GM19324 (cell line): Measurements from ENCODE around the gene MYOM1.
"Not testable (repeated sequence)": the region's sequence is repeated elsewhere in the genome, so short reads cannot be mapped to it uniquely, and the experiment has no call there.

Experiments used
- ATAC-seq: cut with Tn5 transposase; IDR thresholded peaks from one replicate; pipeline ENCODE4 v1.9.1; 2021; ENCODE audit warnings: mild to moderate bottlenecking, moderate library complexity; ENCODE audit not compliant: unreplicated experiment, low FRiP score

Gene MYOM1

DNA sequence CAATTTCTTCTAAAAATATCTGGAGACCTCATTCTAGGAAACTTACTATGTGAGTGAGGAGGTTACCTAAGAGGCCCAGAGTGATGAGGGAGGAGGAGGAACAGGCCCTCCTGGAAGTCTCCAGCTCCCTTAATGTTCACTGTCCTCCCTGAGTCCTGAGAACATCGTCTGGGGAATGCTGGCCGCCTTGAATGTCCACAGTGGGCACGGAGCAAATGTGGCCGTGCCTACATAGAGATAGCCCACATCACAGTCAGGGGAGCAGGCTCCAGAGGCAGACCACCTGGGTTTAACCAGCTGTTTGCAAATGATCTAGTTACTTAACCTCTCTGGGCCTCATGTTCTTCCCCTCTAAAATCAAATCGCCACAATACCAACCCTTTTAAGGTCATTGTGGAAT lies 123.8 kb downstream of the MYOM1 start:
- no peak for ATAC-seq

DNA sequence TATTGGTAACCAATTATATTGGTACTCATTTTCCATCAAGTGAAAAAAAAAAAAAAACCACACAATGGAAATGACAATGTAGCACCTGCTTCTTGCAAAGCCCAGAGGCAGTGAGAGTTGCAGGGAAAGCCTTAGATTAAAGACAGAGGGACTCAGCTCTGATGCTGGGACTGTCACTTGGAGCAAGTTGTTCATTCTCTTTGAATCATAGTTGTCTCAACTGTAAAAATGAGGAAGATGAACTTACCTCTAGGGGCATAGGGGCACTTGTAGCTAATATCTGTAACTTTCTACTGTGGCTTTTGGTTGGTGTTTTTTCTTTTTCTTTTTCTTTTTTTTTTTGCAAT lies 125.5 kb downstream of the MYOM1 start:
- ATAC-seq = no peak

DNA sequence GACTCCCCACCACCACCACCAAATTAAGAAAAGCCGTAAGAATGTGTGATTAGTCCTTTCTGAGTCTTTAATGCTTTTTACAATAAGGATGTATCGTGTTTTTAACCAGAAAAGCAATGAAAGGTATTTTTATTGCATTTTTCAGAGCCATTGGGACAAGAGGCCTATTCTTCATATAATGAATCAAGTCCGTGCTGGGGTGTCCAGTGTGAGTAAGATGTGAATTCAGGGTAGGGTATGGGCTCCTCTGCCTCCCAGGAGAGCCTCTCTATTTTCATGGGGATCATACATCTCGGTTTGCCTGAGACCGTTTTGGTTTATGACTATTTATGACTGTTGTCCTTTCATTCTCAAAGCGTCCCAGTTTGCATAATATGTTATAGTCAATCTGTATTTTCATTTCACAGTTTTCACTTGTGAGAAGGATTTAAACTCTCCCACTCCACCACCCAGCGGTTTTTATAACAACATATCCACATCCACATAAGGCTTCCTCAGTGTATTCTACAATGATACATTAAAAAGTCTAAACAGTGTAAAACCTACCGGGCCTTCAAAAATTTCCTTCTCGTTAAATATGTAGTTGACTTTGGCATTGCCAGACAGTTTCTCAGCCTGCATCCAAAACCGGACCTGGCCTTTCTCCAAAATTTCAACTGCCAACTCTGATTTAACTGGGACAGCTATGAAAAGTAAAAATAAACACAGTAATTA lies 126.0 kb downstream of the MYOM1 start:
- ATAC-seq = no peak

DNA sequence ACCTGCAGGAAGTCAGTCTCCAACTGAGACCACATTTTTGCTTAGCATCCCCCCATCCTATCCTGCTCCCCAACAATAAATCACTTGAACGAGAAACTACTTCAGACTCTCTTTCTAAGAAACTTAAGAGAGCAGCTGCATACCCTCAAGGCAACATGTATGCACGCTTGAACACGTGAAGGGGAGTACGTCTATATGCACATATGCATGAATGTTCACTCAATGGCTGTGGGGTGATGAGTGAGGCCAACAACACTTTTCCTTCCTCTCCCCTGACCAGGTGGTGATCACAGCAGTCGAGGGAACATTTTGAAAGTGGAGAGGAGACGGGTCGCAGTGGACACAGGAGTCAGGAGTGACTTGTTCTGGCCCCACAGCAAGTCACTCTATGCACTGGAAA lies 127.0 kb downstream of the MYOM1 start:
- no peak for ATAC-seq

DNA sequence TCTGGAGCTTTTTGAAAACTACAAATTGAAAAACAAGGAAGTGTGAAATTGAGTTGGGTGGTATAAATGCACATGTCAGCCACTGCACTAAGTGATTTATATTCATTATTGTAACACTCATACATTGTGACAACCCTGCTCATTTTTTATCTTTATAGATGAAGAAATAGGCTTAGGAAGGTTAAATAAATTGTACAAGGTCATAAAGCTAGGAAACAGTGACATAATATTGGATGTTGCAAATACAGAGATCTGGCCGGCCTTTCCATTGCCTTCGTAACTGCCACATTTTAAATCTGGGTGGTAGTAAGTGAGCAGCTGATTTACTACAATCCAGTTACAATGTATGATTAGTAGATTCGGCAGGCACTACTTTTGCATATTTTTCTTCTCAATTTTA lies 130.2 kb downstream of the MYOM1 start:
- ATAC-seq = no peak

DNA sequence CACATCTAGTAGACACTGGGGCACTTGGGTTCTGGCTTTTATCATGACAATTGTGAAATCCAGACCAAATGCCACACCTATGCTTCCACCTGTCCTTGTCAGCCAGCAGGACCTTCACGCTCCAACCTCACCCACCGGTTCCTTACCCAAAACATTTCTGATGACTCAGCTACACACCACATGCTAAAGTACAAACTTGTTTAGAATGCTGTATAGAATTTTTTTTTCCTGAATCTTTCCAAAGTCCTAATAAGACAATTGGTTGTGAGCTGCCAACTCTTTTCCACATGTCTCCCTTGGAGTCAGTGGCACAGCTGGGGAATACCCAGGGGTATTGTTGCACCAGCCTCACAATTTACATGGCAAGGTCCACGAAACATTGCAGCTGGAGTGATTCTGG lies 131.3 kb downstream of the MYOM1 start:
- no peak for ATAC-seq

DNA sequence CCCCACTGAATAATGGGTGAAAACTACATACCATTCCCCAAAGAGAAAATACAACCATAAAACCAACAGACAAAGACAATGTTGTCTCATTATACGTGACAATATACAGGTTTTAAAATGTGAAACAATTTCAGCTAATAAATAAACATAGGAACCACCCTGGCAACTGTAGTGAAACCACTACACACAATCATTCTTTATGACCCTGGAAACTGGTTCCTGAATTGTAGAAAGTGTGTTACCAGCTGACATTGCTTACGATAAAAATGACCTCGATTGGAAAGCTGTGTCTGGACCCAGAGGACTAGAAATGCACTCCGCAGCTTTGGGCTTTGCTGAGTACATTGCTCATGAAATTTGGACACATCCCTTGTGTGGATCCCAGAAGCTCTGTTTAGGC lies 132.9 kb downstream of the MYOM1 start:
- no peak for ATAC-seq

DNA sequence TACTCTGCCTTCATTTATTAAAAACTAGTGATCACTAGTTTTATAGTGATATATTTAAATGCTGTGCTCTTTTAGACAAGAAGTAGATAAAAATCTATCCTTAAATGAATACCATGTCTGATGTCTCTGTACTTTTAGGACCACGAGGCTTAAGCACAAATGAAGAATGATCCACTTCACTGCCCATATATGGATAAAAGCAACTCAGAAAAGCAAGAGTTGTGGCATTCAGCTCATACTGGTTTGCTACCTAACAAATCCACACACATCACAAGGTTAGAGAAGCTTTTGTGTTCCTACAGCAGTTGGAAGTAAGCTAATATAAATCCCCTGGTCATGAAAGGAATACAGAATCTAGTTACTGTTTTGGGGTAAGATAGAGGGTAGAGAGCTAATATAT lies 134.2 kb downstream of the MYOM1 start:
- no peak for ATAC-seq

DNA sequence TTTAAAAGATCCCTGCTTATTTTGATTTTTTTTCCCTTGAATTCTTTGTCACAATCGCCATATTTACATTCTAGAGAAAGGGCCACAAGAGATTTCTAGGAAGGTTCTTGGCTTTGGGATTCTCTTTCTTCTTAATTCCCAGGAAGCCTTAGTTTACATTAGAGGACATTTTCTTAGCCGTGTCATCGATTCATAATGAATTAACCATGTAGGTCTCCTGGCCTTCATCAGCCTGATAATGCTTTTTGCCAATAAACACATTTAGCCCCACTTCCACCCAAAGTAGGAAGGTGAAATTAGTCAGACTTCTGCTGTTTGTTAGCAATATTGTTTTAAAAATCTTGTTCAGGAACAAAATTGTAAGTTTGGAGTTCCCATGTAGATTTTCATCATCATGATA lies 135.6 kb downstream of the MYOM1 start:
- no peak for ATAC-seq

DNA sequence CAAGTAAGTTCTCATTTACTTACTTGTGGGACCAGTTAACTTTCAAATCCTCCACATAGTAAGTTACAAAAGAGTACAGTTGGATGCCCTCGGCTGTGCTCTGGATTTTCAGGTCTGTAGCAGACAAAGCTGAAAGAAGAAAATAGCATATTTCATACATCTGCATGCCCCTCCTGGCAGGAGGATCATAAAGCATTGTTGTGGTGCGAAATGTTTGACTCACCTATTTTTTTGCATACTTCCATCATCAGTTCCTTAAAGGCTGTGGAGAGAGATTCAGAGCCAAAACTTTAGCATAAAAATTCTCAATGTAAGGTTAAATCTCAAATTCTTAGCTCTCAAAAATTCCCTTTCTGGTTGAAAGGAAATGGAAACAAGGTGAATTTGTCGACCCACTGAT lies 136.0 kb downstream of the MYOM1 start:
- no peak for ATAC-seq

DNA sequence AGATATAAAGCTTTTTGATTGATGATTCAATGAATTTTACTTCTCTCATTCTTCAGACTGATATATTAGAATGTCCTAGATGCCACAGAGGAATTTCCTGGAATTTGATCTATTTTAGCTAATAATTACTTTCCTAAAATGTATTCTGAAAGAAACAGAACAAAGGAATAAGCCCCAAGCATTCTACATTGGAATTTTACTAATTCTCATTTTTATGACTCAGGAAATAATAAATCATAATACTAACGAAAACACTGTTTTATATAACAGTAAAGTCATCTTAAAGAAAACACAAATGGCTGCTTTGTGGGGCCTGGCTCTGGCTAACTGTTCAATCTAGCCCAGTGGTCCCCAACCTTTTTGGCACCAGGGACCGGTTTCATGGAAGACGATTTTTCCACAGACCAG lies 138.2 kb downstream of the MYOM1 start:
- ATAC-seq = no peak

DNA sequence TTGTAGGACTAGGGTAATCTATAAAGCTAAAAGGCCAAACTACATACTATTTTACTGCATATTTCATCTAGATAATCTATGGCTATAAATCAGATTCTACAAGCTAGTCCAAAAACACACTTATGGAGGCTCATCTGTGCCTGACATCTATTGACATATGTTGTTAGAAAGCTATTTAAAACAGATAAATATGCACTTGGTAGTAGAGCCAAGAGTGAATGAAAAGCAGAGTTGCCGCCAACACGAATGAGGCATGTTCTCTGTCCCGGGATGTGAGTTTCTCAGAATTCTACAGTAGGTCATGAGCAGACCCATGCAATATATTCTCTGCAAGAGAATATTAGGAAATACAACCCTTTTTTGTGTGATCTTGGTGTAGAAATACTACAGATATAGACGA lies 140.1 kb downstream of the MYOM1 start:
- ATAC-seq = no peak

DNA sequence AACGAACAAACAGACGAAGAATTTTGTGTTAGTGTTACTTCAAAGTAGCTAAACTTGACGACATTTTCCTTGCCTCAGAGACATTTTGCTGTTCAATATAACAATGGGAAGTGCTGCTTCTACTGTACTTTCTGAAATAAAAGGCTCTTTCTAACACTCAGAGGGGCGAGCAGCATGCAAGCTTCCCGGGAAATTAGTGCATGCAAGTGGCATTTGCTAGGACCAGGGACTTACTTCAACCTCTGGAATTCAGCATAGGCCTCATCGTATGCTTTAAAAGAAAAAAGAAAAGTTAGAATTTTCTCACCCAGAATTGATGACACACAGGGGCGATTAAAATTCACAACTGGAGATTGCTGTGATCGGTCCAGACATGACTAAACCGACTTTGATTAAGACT lies 144.3 kb downstream of the MYOM1 start:
- no peak for ATAC-seq

DNA sequence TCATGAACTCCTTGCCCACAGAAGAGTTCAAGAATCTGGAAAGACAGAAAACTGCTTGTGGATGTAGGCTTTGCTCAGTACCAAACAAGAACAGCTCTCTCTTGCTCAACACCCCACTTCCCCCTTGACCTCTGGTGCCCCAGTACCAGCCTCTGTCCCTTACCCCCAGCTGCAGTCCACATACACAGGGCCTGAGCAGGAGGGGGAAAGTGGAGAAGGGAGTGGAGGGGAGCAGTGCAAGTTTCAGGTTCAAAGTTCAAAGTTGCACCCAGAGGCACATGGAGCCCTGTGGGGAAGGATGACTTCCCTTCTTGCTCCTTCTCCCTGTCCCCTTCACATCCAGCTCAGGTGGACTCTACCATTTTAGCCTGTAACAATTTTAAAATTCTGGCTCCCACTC lies 145.7 kb downstream of the MYOM1 start:
- ATAC-seq = no peak

DNA sequence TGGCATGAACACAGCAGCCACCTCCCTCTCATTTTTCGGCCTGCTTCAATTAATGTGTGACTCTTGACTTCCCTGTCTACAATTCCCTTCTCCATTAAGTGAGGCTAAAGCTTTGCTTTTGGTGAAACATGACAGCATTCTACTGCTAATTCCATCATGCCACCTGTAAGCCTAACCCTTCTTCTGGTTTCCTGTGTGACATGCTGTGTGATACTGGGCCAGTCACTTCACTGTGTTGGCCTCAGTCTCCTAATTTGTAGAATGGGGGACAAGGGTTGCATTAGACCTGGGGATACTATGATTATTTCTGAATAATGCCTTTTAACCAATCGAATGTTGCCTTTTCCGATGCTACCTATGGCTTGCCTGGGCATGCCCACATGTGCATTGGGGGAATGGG lies 146.4 kb downstream of the MYOM1 start:
- ATAC-seq = not testable (repeated sequence)

DNA sequence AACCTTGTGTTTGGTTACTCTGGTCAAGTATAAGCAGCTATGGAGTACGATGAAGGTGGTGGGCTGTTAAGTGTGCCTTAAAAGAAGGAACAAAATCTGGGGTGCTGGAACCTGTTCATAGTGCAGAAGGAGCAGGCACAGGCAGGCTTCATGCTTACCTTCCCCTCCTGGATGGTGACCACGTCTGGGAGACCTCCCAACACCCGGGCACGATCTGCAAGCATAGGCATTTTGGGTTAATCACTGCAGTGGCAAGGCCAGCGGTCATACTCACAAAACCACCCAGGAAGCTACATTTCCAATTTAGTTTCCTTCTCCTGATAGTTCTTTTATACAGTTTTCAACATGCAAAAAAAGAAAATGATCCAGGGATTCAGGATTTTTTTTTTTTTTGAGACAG lies 148.1 kb downstream of the MYOM1 start:
- ATAC-seq = no peak

DNA sequence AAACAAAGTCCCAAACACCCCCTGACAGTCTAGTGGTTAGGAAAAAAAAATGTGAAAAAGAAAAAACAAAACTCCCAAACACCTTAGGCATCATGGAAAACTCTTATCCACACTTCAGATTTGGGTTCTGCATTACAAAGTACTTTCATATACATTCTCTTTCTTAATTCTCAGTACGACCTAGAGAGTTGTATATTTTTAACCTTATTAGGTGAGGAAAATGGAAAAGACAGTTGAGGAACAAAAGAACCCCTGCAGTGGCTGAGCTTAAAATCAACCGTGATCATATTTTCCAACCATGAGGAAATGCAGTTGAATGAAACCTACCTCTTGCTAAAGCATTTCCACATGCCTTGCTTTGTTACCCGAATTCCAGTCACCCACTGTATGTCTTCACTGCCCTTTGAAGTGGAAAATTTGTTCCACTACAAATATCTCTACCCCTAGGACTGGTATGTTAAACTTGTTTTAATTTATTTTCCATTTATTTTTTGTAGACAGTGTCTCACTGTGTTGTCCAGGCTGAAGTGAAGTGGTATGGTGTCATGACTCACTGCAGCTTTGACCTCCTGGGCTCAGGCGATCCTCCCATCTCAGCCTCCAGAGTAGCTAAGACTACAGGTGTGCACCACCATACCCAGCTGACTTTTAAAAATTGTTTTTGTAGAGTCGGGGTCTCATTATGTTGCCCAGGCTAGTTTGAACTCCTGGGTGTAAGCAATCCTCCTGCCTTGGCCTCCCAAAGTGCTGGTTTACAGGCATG lies 149.9 kb downstream of the MYOM1 start:
- ATAC-seq = no peak

DNA sequence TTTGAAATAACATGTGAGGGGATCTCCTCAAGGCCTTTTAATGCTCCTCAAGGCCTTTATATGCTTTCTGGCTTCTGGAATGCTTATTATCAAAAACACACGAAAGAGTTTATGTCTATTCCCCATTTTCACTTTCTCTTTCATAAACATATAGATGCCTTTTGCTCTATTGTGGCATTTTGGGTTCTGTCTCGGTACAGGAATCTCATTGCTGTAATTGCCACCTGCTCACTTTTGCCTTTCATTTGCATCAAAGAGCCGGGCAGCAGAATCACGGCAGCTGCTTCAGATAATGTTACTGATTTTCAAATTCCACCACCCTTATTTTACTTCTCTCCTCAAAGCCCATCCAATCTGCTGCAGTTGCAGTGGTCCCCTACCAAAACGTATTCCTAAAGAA lies 152.0 kb downstream of the MYOM1 start:
- ATAC-seq = no peak

DNA sequence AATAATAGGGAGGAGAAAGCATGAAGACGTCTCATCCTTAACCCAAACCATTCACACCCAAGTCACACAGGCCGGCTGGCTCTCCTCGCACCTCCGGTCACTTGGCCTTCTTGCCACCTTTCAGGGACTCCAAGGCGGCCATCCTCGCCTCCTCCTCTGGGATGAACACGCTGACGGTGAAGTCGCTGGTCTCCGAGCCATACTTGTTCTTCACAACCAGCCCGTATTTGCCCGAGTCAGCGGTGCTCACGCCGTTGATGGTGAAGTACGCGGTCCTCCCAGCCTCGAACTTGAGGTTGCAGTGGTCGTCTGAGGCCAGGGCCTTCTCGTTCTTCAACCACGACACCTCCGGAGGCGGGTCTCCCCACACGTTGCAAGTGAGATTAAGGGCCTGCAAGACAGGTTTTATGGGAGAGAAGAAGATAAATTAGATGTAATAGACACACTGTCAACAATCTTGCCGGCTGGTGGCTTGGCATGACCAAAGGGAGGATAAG lies 152.6 kb downstream of the MYOM1 start:
- no peak for ATAC-seq

DNA sequence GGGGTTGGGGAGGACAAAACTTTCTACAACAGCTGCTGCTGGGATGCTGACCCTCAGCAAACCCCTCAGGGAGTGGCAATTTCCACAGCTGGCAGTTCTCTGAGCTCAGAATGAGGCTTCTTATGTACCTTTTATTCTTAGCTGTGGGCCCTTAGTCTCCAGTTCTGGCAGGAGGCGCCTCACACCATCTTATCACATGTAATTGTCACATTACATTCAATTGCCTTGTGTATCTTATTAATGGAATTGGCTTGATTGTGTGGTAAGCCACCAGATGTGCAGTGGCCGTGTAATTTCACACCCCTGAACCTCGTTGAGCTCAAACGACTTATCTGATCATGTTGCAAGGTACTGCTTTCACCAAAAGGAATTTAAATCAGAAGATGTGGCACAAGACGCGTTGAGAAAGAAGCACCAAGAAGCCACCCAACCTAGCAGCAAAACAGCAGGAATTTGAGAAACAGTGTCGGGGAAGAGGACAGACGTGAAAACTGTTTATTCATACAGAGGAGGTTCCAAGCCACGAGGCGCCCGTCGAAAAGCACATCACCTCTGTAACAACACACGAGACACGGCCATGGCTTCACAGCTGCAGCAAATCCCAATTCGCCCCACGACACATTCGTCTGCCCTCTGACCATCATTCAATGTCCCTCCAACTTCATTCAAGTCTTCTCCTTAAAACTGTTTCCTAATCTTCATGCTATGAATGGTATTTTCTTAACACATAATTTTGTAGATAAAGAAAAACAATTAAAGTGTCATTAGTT lies 153.2 kb downstream of the MYOM1 start:
- no peak for ATAC-seq

DNA sequence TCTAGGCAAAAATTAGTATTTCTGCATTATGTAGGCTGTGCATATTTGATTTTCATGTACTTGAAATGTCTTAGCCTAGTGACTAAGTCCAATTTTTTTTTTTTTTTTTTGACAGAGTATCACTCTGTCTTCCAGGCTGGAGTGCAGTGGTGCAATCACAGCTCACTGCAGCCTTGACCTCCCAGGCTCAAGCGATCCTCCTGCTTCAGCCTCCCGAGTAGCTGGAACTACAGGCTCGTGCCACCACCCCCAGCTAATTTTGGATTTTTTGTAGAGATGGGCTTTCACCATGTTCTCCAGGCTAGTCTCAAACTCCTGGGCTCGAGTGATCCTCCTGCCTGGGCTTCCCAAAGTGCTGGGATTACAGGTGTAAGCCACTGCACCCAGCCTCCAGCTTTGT lies 156.0 kb downstream of the MYOM1 start:
- not testable (repeated sequence) for ATAC-seq
